HepG2 (cell line): ENCODE data around the gene PRKG1. TPM values are rescaled to one million over a fixed set of nuclear protein-coding genes. Genes with fewer than 3 reads are reported as not detected.

Experiments used
- ATAC-seq: fragments of 200-7000 bp; cut with Tn5 transposase; 3 replicates; pipeline ENCODE4 v1.9.1; 2020; ENCODE audit warnings: mild to moderate bottlenecking, moderate library complexity
- BruUV-seq: library from RNA; stranded (reverse); fragments of 400-500 nt; replicated peaks from 2 replicates; lab custom pipeline; 2021; lab: Mats Ljungman, UMichigan
- CTCF ChIA-PET: fragments of 300-600 bp; formaldehyde crosslinking; extraction: SDS; loops from one replicate; lab custom pipeline; 2021; ENCODE audit warnings: low total read pairs, inconsistent platforms, low intra/inter-chr PET ratio; lab: Yijun Ruan, JAX
- POLR2A ChIA-PET: fragments of 350-600 bp; sonication (Branson Sonifier 250); formaldehyde crosslinking; loops from one replicate; lab custom pipeline; 2020; ENCODE audit warnings: antibody characterized with exemption, inconsistent platforms; lab: Yijun Ruan, JAX
- DNase-seq: peaks from one replicate; pipeline ENCODE4 v3.0.0-alpha.2; 2015; ENCODE audit warnings: low spot score
- FAIRE-seq: peaks from 3 replicates; lab custom pipeline; 2011; peaks lifted over from hg19 to GRCh38; lab: Jason Lieb, UNC
- H2AFZ ChIP-seq: one replicate; pipeline ENCODE4 v1.6.1; 2011; ENCODE audit warnings: low read length, inconsistent platforms
- H3K27ac ChIP-seq: fragments of 300-600 bp; 3 replicates; pipeline ENCODE4 v1.8.0; 2011; ENCODE audit warnings: mixed run types, mild to moderate bottlenecking, mixed read lengths, low read length, inconsistent platforms; ENCODE audit not compliant: insufficient read depth; ENCODE audit errors: extremely low read length
- H3K27me3 ChIP-seq, 2 experiments: fragments of 200-600 bp in 1 of 2; 2 replicates in 1 of 2; 3 replicates in 1 of 2; pipeline versions ENCODE4 v1.6.0 to v1.8.0; 2011; ENCODE audit warnings: low read length in 2 of 2, mild to moderate bottlenecking in 2 of 2, moderate library complexity in 2 of 2, inconsistent platforms in 1 of 2; ENCODE audit not compliant: insufficient read depth in 2 of 2, control insufficient read depth in 1 of 2
- H3K36me3 ChIP-seq, 2 experiments: fragments of 200-600 bp in 1 of 2; replicated peaks in 1 of 2; 2 replicates in 1 of 2; 3 replicates in 1 of 2; pipeline versions ENCODE4 v1.5.1 to v1.8.0; 2011; ENCODE audit warnings: low read length in 2 of 2, inconsistent platforms in 1 of 2; ENCODE audit not compliant: insufficient read depth in 2 of 2, control insufficient read depth in 1 of 2
- H3K4me1 ChIP-seq: 2 replicates; pipeline ENCODE4 v1.5.1; 2012; ENCODE audit warnings: low read length, inconsistent platforms; ENCODE audit not compliant: insufficient read depth
- H3K4me2 ChIP-seq: 2 replicates; pipeline ENCODE4 v1.6.0; 2011; ENCODE audit warnings: low read depth, low read length, inconsistent platforms
- H3K4me3 ChIP-seq, 3 experiments: fragments of 200-600 bp in 1 of 3; sonication (generic), shearing (Covaris generic) in 1 of 3; replicated peaks in 1 of 3; 2 replicates each; pipeline ENCODE4 v1.5.1; 2011 to 2016; ENCODE audit warnings: low read length in 3 of 3, inconsistent platforms in 2 of 3, low read depth in 2 of 3, mild to moderate bottlenecking in 2 of 3, control low read depth in 1 of 3, mixed read lengths in 1 of 3; ENCODE audit not compliant: insufficient read depth in 1 of 3
- H3K79me2 ChIP-seq: one replicate; pipeline ENCODE4 v1.6.1; 2011; ENCODE audit warnings: low read length, inconsistent platforms; ENCODE audit not compliant: insufficient read depth
- H3K9ac ChIP-seq: 2 replicates; pipeline ENCODE4 v1.6.0; 2011; ENCODE audit warnings: mild to moderate bottlenecking, low read depth, low read length, inconsistent platforms; ENCODE audit not compliant: insufficient read depth
- H3K9me3 ChIP-seq: 2 replicates; pipeline ENCODE4 v1.5.1; 2012; ENCODE audit warnings: mild to moderate bottlenecking, low read length
- H4K20me1 ChIP-seq: 2 replicates; pipeline ENCODE4 v1.6.0; 2011; ENCODE audit warnings: inconsistent platforms, mild to moderate bottlenecking, low read length, moderate library complexity; ENCODE audit not compliant: insufficient read depth
- MTF1 ChIP-seq: sonication (generic); formaldehyde crosslinking; IDR thresholded peaks from 2 replicates; pipeline ENCODE4 v1.5.0; 2020; ENCODE audit warnings: missing genetic modification reagents
- NFYC ChIP-seq: IDR thresholded peaks from 2 replicates; pipeline ENCODE4 v1.6.1; 2016; ENCODE audit warnings: missing genetic modification reagents, missing compliant biosample characterization
- ZNF891 ChIP-seq: sonication (generic); formaldehyde crosslinking; IDR thresholded peaks from 2 replicates; pipeline ENCODE4 v1.5.0; 2020; ENCODE audit warnings: mild to moderate bottlenecking, missing genetic modification reagents
- WGBS: methylation state at CpG from one replicate; pipeline ENCODE4 v1.1.6; 2017; ENCODE audit warnings: low lambda C conversion rate; 5-methylcytosine and 5-hydroxymethylcytosine counted together
- in situ Hi-C: cut with HindIII; loops from 2 replicates; pipeline ENCODE4 v1.10.0; 2017; ENCODE audit warnings: low pct_unique_long_range_greater_than_20kb; ENCODE audit not compliant: extremely low pct_ligation_motif_present
- intact Hi-C: fragments of 100-400 bp; cut with micrococcal nuclease; formaldehyde crosslinking; loops from one replicate; pipeline ENCODE4 v1.10.0; 2022; ENCODE audit not compliant: unreplicated experiment
- polyA plus RNA-seq, 8 experiments: library from polyadenylated mRNA; depleted of rRNA in 3 of 8; stranded (reverse) in 7 of 8; unstranded in 1 of 8; fragments of >200 nt; fragmentation: Illumina TruSeq in 4 of 8; extraction: Trizol in 4 of 8; gene quantifications; 2 replicates each; pipeline versions ENCODE4 v1.2.1 to v1.2.3, GENCODE V29; 2011 to 2016; ENCODE audit warnings: low read depth in 4 of 8, missing spikeins in 1 of 8, mixed read lengths in 1 of 8; ENCODE audit not compliant: insufficient read depth in 1 of 8
- total RNA-seq, 5 experiments: library from RNA; depleted of rRNA; stranded (reverse); fragments of >200 nt; fragmentation: Illumina TruSeq; extraction: Trizol; gene quantifications; 2 replicates each; pipeline ENCODE4 v1.2.3, GENCODE V29; 2016; ENCODE audit warnings: low read depth in 1 of 5

Gene PRKG1
- total and polyA plus RNA-seq, 2 of the 13 experiments (the other 11 are each of a cell fraction or from before 2014, with no cell fraction given), result 0.01 TPM; not detected in 1

DNA sequence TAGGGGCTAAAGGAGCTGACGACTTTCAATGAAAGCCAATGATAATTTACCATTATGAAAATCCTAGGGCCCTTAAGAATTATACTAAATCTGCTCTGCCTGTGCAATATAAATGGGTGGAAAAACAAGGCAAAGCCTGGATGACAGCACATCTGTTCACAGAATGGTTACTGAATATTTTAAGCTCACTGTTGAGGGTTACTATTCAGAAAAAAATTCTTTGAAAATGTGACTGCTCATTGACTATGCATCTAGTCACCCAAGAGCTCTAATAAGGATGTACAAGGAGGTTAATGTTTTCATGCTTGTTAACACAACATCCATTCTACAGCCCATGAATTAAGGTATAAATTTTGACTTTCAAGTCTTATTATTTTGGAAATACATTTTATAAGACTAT is 1248.6 kb downstream of the PRKG1 start:
- ChIA-PET POLR2A (no interaction called here), CTCF (no interaction called here)
- no peak for FAIRE-seq
- H3K9me3 ChIP-seq, result no peaks in the 10 kb centered on the region
- H3K9ac ChIP-seq, result no peak overlapping the region
- no peaks in the 10 kb centered on the region for H3K27me3 ChIP-seq
- no peak overlapping the region for H3K4me2 ChIP-seq
- BruUV-seq, result no TSS peak
- H3K36me3 ChIP-seq, result no peaks in the 10 kb centered on the region
- intact Hi-C loops (no loop called here), in situ Hi-C loops (no loop called here)
- no peak overlapping the region for H2AFZ ChIP-seq
- no peak overlapping the region for H3K27ac ChIP-seq
- H3K79me2 ChIP-seq, result no peaks in the 10 kb centered on the region
- no peak for TF ChIP-seq ZNF891 (CRISPR knock-in tag)
- TF ChIP-seq, all 625 proteins: peak for 0
- 68% methylated on average over 1 of the region's 1 CpG for WGBS
- Histone ChIP-seq H4K20me1 (no peaks in the 10 kb centered on the region), H3K4me1 (no peaks in the 10 kb centered on the region), H3K4me3 (no peak overlapping the region)
- DNase-seq, result no peak
- no peak for ATAC-seq

DNA sequence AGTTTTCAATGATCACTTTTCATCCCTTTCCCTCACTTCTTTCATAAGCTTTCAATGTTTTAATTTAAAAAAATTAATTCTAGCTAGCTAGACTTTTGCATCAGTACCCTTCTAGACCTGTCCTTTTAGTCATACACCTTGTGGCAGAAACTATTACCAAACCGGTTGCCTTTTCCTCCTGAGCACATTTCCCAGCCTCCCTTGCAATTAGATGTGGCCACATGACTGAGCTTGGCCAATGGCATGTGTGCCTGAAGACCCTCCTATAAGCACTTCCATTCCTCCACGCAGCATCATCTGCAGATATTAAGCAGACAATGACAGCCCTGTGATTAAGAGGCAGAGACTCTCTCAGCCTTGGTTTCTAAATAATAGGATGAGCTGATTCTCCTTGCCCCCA is 1252.1 kb downstream of the PRKG1 start:
- CTCF ChIA-PET, result no interaction called here
- intact Hi-C loops, result no loop called here

More for the DNA sequence above, 1252.1 kb downstream of the PRKG1 start:
- Histone ChIP-seq H3K9me3 (no peaks in the 10 kb centered on the region), H3K4me2 (no peak overlapping the region), H2AFZ (no peak overlapping the region), H3K36me3 (no peaks in the 10 kb centered on the region), H3K4me1 (peaks cover under 1% of the 10 kb centered on the region), H3K27ac (no peak overlapping the region), H3K4me3 (no peak overlapping the region), H3K27me3 (no peaks in the 10 kb centered on the region), H4K20me1 (no peaks in the 10 kb centered on the region), H3K9ac (no peak overlapping the region), H3K79me2 (no peaks in the 10 kb centered on the region)
- TF ChIP-seq NFYC (0 out of 2 replicates have a peak, but pooled peaks have one; percentile 12), MTF1 (CRISPR knock-in tag) (no peak)
- no TSS peak for BruUV-seq
- ATAC-seq, result no peak
- WGBS, result 51% methylated on average over 2 of the region's 2 CpGs
- FAIRE-seq, result no peak
- no peak for DNase-seq
- in situ Hi-C loops, result no loop called here
- POLR2A ChIA-PET, result no interaction called here
